HepG2 (cell line): ENCODE data around the gene LAP3. TPM values are rescaled to one million over a fixed set of nuclear protein-coding genes. Genes with fewer than 3 reads are reported as not detected.

ENCODE experiments used
- ASH2L ChIP-seq: fragments of 300-600, 200-600 bp; sonication (generic); IDR thresholded peaks from 2 replicates; pipeline ENCODE4 v1.7.0; 2017; ENCODE audit warnings: low read depth, mild to moderate bottlenecking, moderate library complexity, mixed read lengths, low read length; ENCODE audit not compliant: insufficient read length
- ATF7 ChIP-seq, 2 experiments: fragments of 450-650 bp in 1 of 2; sonication (generic) in 1 of 2; formaldehyde crosslinking in 1 of 2; IDR thresholded peaks; 2 replicates each; pipeline versions ENCODE4 v1.4.0 to v1.6.1; 2016 to 2020; ENCODE audit warnings: antibody characterized with exemption in 1 of 2, mild to moderate bottlenecking in 1 of 2, missing genetic modification reagents in 1 of 2
- CAMTA2 ChIP-seq: sonication (generic); formaldehyde crosslinking; IDR thresholded peaks from 2 replicates; pipeline ENCODE4 v1.4.0; 2020; ENCODE audit warnings: mild to moderate bottlenecking, missing genetic modification reagents, borderline replicate concordance
- CBX5 ChIP-seq: sonication (generic); formaldehyde crosslinking; IDR thresholded peaks from 2 replicates; pipeline ENCODE4 v1.4.0; 2020; ENCODE audit warnings: missing genetic modification reagents, borderline replicate concordance
- ERF ChIP-seq: IDR thresholded peaks from 2 replicates; pipeline ENCODE4 v1.6.1; 2018; ENCODE audit warnings: missing biosample characterization, missing genetic modification reagents
- FOSL2 ChIP-seq: sonication (generic); formaldehyde crosslinking; IDR thresholded peaks from 2 replicates; pipeline ENCODE4 v1.4.0; 2020; ENCODE audit warnings: missing genetic modification reagents
- FOXK2 ChIP-seq: fragments of 450-650 bp; IDR thresholded peaks from 2 replicates; pipeline ENCODE4 v1.6.1; 2016
- HMGA1 ChIP-seq: sonication (generic); formaldehyde crosslinking; conservative IDR thresholded peaks from 2 replicates; pipeline ENCODE4 v1.4.0; 2020; ENCODE audit warnings: missing genetic modification reagents
- ISL2 ChIP-seq: sonication (generic); formaldehyde crosslinking; IDR thresholded peaks from 2 replicates; pipeline ENCODE4 v1.5.0; 2020; ENCODE audit warnings: missing genetic modification reagents
- MAZ ChIP-seq, 2 experiments: sonication (generic) in 1 of 2; formaldehyde crosslinking in 1 of 2; IDR thresholded peaks; 2 replicates each; pipeline versions ENCODE4 v1.5.0 to v1.6.1; 2012 to 2020; ENCODE audit warnings: low read depth in 2 of 2, mild to moderate bottlenecking in 2 of 2, borderline replicate concordance in 1 of 2, improper control_type of control experiment in 1 of 2, low read length in 1 of 2, missing genetic modification reagents in 1 of 2, moderate library complexity in 1 of 2
- NFE2L2 ChIP-seq: fragments of 150-350 bp; IDR thresholded peaks from 2 replicates; pipeline ENCODE4 v1.6.1; 2014; ENCODE audit warnings: low read length
- NKX3-1 ChIP-seq: sonication (generic); formaldehyde crosslinking; IDR thresholded peaks from 2 replicates; pipeline ENCODE4 v1.5.0; 2020; ENCODE audit warnings: missing genetic modification reagents
- PREB ChIP-seq: sonication (generic); formaldehyde crosslinking; IDR thresholded peaks from 2 replicates; pipeline ENCODE4 v1.4.0; 2020; ENCODE audit warnings: missing genetic modification reagents
- TBX3 ChIP-seq: fragments of 450-650 bp; IDR thresholded peaks from 2 replicates; pipeline ENCODE4 v1.6.1; 2017; ENCODE audit warnings: antibody characterized with exemption, mild to moderate bottlenecking, inconsistent platforms, borderline replicate concordance
- ZHX2 ChIP-seq, 2 experiments: sonication (generic) in 1 of 2; formaldehyde crosslinking in 1 of 2; IDR thresholded peaks; 2 replicates each; pipeline versions ENCODE4 v1.6.1 to v1.9.0; 2014 to 2022; ENCODE audit warnings: antibody characterized with exemption in 1 of 2, borderline replicate concordance in 1 of 2, inconsistent platforms in 1 of 2, low read depth in 1 of 2, missing genetic modification reagents in 1 of 2
- ZIK1 ChIP-seq: sonication (generic); formaldehyde crosslinking; IDR thresholded peaks from 2 replicates; pipeline ENCODE4 v1.5.0; 2020; ENCODE audit warnings: mild to moderate bottlenecking, low read depth, missing genetic modification reagents, borderline replicate concordance
- ZNF12 ChIP-seq: sonication (generic); formaldehyde crosslinking; IDR thresholded peaks from 2 replicates; pipeline ENCODE4 v1.5.0; 2020; ENCODE audit warnings: missing genetic modification reagents
- ZNF788 ChIP-seq: sonication (generic); formaldehyde crosslinking; IDR thresholded peaks from 2 replicates; pipeline ENCODE4 v1.5.0; 2020; ENCODE audit warnings: mild to moderate bottlenecking, missing genetic modification reagents, borderline replicate concordance
- polyA plus RNA-seq, 8 experiments: library from polyadenylated mRNA; depleted of rRNA in 3 of 8; stranded (reverse) in 7 of 8; unstranded in 1 of 8; fragments of >200 nt; fragmentation: Illumina TruSeq in 4 of 8; extraction: Trizol in 4 of 8; gene quantifications; 2 replicates each; pipeline versions ENCODE4 v1.2.1 to v1.2.3, GENCODE V29; 2011 to 2016; ENCODE audit warnings: low read depth in 4 of 8, missing spikeins in 1 of 8, mixed read lengths in 1 of 8; ENCODE audit not compliant: insufficient read depth in 1 of 8
- total RNA-seq, 5 experiments: library from RNA; depleted of rRNA; stranded (reverse); fragments of >200 nt; fragmentation: Illumina TruSeq; extraction: Trizol; gene quantifications; 2 replicates each; pipeline ENCODE4 v1.2.3, GENCODE V29; 2016; ENCODE audit warnings: low read depth in 1 of 5
- TF ChIP-seq, protein P1 (sequence below): IDR thresholded peaks from 2 replicates; pipeline ENCODE4 v1.6.1; 2012; ENCODE audit warnings: low read depth, low read length, improper control_type of control experiment
- TF ChIP-seq, protein P2 (sequence below): IDR thresholded peaks from 2 replicates; pipeline ENCODE4 v1.6.1; 2016

The LAP3 gene
- total and polyA plus RNA-seq, 2 of the 13 experiments (the other 11 are each of a cell fraction or from before 2014, with no cell fraction given) = 106 to 125 TPM

DNA sequence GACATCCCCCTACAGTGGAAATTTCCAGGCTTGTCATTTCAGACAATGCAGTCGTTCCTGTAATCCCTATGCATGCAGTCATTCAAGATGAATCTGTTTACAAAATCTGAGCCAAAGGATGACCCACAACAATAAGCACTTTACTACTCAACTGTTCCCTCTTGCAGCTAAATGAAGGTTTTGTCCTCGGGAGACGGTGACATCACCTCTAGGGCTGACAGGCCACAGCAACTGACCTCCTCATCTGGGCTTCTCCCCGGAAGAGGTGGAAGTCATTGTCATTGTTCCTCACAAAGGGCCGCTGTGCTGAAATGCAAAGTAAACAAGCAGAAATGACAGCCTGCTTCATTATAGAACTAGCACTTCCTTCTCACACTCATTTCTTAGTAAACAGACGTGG is 32.8 kb upstream of the LAP3 start (continued):
- TF ChIP-seq, protein P1, sequence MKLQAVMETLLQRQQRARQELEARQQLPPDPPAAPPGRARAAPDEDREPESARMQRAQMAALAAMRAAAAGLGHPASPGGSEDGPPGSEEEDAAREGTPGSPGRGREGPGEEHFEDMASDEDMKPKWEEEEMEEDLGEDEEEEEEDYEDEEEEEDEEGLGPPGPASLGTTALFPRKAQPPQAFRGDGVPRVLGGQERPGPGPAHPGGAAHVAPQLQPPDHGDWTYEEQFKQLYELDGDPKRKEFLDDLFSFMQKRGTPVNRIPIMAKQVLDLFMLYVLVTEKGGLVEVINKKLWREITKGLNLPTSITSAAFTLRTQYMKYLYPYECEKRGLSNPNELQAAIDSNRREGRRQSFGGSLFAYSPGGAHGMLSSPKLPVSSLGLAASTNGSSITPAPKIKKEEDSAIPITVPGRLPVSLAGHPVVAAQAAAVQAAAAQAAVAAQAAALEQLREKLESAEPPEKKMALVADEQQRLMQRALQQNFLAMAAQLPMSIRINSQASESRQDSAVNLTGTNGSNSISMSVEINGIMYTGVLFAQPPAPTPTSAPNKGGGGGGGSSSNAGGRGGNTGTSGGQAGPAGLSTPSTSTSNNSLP = 0 out of 2 replicates have a peak, but pooled peaks have one; percentile 24
- TF ChIP-seq NKX3-1 (0 out of 2 replicates have a peak, but pooled peaks have one; percentile 45), ZNF12 (CRISPR knock-in tag) (peak; percentile 55; the same call in 1 of the 2 replicates), MAZ (IDR thresholded peaks at IDR 0.05; ENCODE audit: borderline replicate concordance, low read depth, low read length) (no peak), MAZ (CRISPR knock-in tag; IDR thresholded peaks at IDR 0.05; ENCODE audit: low read depth) (peak; percentile 37; the same call in 1 of the 2 replicates), ATF7 (IDR thresholded peaks at IDR 0.05) (peak; percentile 87), ATF7 (CRISPR knock-in tag; IDR thresholded peaks at IDR 0.05) (peak; percentile 97), FOXK2 (peak; percentile 65; the same call in 1 of the 2 replicates), ZNF788 (peak; percentile 62; the same call in 1 of the 2 replicates), CBX5 (CRISPR knock-in tag) (0 out of 2 replicates have a peak, but pooled peaks have one; percentile 66), FOSL2 (peak; percentile 91), NFE2L2 (0 out of 2 replicates have a peak, but pooled peaks have one; percentile 16), PREB (no peak), HMGA1 (CRISPR knock-in tag) (no peak), CAMTA2 (CRISPR knock-in tag) (no peak), ERF (CRISPR knock-in tag) (peak; percentile 89), ISL2 (CRISPR knock-in tag) (peak; percentile 71), ASH2L (peak; percentile 15), ZHX2 (IDR thresholded peaks at IDR 0.05; ENCODE audit: low read depth) (0 out of 2 replicates have a peak, but pooled peaks have one; percentile 51), ZHX2 (CRISPR knock-in tag; IDR thresholded peaks at IDR 0.05; ENCODE audit: borderline replicate concordance) (no peak), TBX3 (peak; percentile 81; the same call in 1 of the 2 replicates), ZIK1 (CRISPR knock-in tag) (no peak)
- TF ChIP-seq, protein P2, sequence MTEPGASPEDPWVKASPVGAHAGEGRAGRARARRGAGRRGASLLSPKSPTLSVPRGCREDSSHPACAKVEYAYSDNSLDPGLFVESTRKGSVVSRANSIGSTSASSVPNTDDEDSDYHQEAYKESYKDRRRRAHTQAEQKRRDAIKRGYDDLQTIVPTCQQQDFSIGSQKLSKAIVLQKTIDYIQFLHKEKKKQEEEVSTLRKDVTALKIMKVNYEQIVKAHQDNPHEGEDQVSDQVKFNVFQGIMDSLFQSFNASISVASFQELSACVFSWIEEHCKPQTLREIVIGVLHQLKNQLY (CRISPR knock-in tag) = peak; percentile 75; the same call in 1 of the 2 replicates
